NCI-H226 (cell line): Measurements from ENCODE around the gene AGGF1.
"Not testable (repeated sequence)": the region's sequence is repeated elsewhere in the genome, so short reads cannot be mapped to it uniquely, and the experiment has no call there.

ENCODE experiments used
- DNase-seq: peaks from one replicate; pipeline ENCODE4 v3.0.0-alpha.2; 2015

AGGF1 gene

GRCh38 chr5:77028631-77029375, 1.4 kb upstream of the AGGF1 start:
- DNase-seq, result no peak

GRCh38 chr5:77029376-77029885, 773 bp upstream of the AGGF1 start:
- DNase-seq, result no peak

GRCh38 chr5:77031891-77032290, 1.7 kb downstream of the AGGF1 start:
- no peak for DNase-seq

GRCh38 chr5:77032635-77033034, 2.4 kb downstream of the AGGF1 start:
- DNase-seq, result no peak

- DNase-seq, result no peak
Measured at GRCh38 chr5:77033338-77033737, 3.1 kb downstream of the AGGF1 start.

GRCh38 chr5:77035950-77036349, 5.7 kb downstream of the AGGF1 start:
- no peak for DNase-seq

GRCh38 chr5:77046416-77047073, 16.3 kb downstream of the AGGF1 start:
- DNase-seq, result no peak

GRCh38 chr5:77064040-77064439, 33.8 kb downstream of the AGGF1 start:
- no peak for DNase-seq

- no peak for DNase-seq
Measured at GRCh38 chr5:77065256-77065655, 35.1 kb downstream of the AGGF1 start.

GRCh38 chr5:77066184-77066583, 36.0 kb downstream of the AGGF1 start:
- DNase-seq, result no peak

- DNase-seq, result peak; percentile 20
Measured at GRCh38 chr5:77066823-77067442, 36.7 kb downstream of the AGGF1 start.

- peak; percentile 78 for DNase-seq
Measured at GRCh38 chr5:77073667-77074066, 43.5 kb downstream of the AGGF1 start.

GRCh38 chr5:77074745-77075144, 44.5 kb downstream of the AGGF1 start:
- no peak for DNase-seq

- no peak for DNase-seq
Measured at GRCh38 chr5:77076961-77077828, 47.0 kb downstream of the AGGF1 start.

GRCh38 chr5:77077829-77078176, 47.6 kb downstream of the AGGF1 start:
- no peak for DNase-seq

- not testable (repeated sequence) for DNase-seq
Measured at GRCh38 chr5:77080479-77080878, 50.3 kb downstream of the AGGF1 start.

- no peak for DNase-seq
Measured at GRCh38 chr5:77080905-77081304, 50.7 kb downstream of the AGGF1 start.

- no peak for DNase-seq
Measured at GRCh38 chr5:77082280-77082679, 52.1 kb downstream of the AGGF1 start.

GRCh38 chr5:77083088-77083487, 52.9 kb downstream of the AGGF1 start:
- no peak for DNase-seq

GRCh38 chr5:77086368-77086688, 56.1 kb downstream of the AGGF1 start:
- DNase-seq, result no peak

- peak; percentile 44 for DNase-seq
Measured at GRCh38 chr5:77086689-77087483, 56.7 kb downstream of the AGGF1 start, which contains the start of gene ZBED3. ZBED3 (minus strand) TSS chr5:77087285; CDS start chr5:77077878, 9,407 bp downstream.
